ENCODE measurements around the gene DLEU7.

GRCh38 chr13:50793026-50793425 is 50.5 kb downstream of the DLEU7 start:
- TF ChIP-seq POLR2A (IDR thresholded peaks at IDR 0.05; ENCODE audit: low read depth, low read length) (no peak), POLR2AphosphoS5 (IDR thresholded peaks at IDR 0.05; ENCODE audit: low read depth, low read length) (no peak)
